Uterus (tissue), 2 donors: Measurements from ENCODE around the gene MYH3.

ENCODE experiments used
- POLR2A ChIP-seq, 2 donors: fragments of 450-650 bp; IDR thresholded peaks; one replicate each; pipeline ENCODE4 v1.6.1; 2016; ENCODE audit warnings: antibody characterized with exemption in 2 of 2, mild to moderate bottlenecking in 1 of 2, moderate library complexity in 1 of 2
- TF ChIP-seq, protein P1 (sequence below), 4 experiments: fragments of 200-600 bp in 2 of 4; fragments of 450-650 bp in 2 of 4; sonication (generic) in 2 of 4; IDR thresholded peaks; one replicate each; pipeline ENCODE4 v1.5.1; 2016 to 2019; ENCODE audit warnings: antibody characterized with exemption in 4 of 4, mild to moderate bottlenecking in 2 of 4, moderate library complexity in 1 of 4

DNA sequence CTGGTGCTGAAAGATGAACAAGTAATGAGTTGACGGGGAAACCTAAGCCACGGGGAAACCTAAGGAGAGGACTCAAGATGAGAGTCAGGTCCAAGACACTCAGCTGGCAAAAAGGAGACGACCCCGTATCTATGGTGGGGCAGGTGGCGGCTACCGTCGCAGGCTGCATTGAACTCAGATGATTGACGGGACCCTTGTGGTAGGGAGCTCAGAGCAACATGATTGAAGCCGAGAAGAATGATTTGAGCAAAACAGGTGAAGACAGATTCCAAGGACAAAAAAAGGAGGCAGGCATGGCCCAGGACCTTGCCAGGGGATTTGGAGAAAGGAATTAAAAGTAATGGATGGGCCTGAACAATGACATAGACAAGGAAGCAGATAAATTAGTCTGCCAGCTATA is 7.5 kb upstream of the MYH3 start:
- TF ChIP-seq, protein P1, sequence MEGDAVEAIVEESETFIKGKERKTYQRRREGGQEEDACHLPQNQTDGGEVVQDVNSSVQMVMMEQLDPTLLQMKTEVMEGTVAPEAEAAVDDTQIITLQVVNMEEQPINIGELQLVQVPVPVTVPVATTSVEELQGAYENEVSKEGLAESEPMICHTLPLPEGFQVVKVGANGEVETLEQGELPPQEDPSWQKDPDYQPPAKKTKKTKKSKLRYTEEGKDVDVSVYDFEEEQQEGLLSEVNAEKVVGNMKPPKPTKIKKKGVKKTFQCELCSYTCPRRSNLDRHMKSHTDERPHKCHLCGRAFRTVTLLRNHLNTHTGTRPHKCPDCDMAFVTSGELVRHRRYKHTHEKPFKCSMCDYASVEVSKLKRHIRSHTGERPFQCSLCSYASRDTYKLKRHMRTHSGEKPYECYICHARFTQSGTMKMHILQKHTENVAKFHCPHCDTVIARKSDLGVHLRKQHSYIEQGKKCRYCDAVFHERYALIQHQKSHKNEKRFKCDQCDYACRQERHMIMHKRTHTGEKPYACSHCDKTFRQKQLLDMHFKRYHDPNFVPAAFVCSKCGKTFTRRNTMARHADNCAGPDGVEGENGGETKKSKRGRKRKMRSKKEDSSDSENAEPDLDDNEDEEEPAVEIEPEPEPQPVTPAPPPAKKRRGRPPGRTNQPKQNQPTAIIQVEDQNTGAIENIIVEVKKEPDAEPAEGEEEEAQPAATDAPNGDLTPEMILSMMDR (IDR thresholded peaks at IDR 0.05) = no peak
- TF ChIP-seq POLR2A (IDR thresholded peaks at IDR 0.05) = no peak
